ENCODE data around the gene ARHGAP21.
"Not testable (repeated sequence)": the region's sequence is repeated elsewhere in the genome, so short reads cannot be mapped to it uniquely, and the experiment has no call there.

ARHGAP21 gene

GRCh38 chr10:24680647-24681524 lies 42.8 kb downstream of the ARHGAP21 start:
- no peak for DNase-seq

GRCh38 chr10:24678757-24679156 lies 44.9 kb downstream of the ARHGAP21 start:
- no peak for DNase-seq

- no peak for DNase-seq
Measured at GRCh38 chr10:24674892-24675632, 48.6 kb downstream of the ARHGAP21 start.

- no peak for DNase-seq
Measured at GRCh38 chr10:24670964-24671670, 52.6 kb downstream of the ARHGAP21 start.

- DNase-seq = no peak
Measured at GRCh38 chr10:24669285-24669852, 54.3 kb downstream of the ARHGAP21 start.

- DNase-seq = no peak
Measured at GRCh38 chr10:24668247-24668646, 55.4 kb downstream of the ARHGAP21 start.

- no peak for DNase-seq
Measured at GRCh38 chr10:24664991-24665390, 58.7 kb downstream of the ARHGAP21 start.

GRCh38 chr10:24661376-24661775 lies 62.3 kb downstream of the ARHGAP21 start:
- DNase-seq = no peak

- not testable (repeated sequence) for DNase-seq
Measured at GRCh38 chr10:24658319-24658718, 65.4 kb downstream of the ARHGAP21 start.

GRCh38 chr10:24656326-24656725 lies 67.4 kb downstream of the ARHGAP21 start:
- not testable (repeated sequence) for DNase-seq

GRCh38 chr10:24652381-24652957 lies 71.2 kb downstream of the ARHGAP21 start:
- DNase-seq = no peak

- DNase-seq = no peak
Measured at GRCh38 chr10:24651923-24652322, 71.8 kb downstream of the ARHGAP21 start.

GRCh38 chr10:24650669-24651391 lies 72.9 kb downstream of the ARHGAP21 start:
- DNase-seq = no peak

GRCh38 chr10:24645784-24646183 lies 77.9 kb downstream of the ARHGAP21 start:
- DNase-seq = no peak

- no peak for DNase-seq
Measured at GRCh38 chr10:24645022-24645421, 78.7 kb downstream of the ARHGAP21 start.

GRCh38 chr10:24643679-24644209 lies 79.9 kb downstream of the ARHGAP21 start:
- no peak for DNase-seq

- DNase-seq = peak; percentile 58
Measured at GRCh38 chr10:24642921-24643678, 80.6 kb downstream of the ARHGAP21 start.

GRCh38 chr10:24639124-24639523 lies 84.6 kb downstream of the ARHGAP21 start:
- DNase-seq = no peak

GRCh38 chr10:24625778-24626177 lies 97.9 kb downstream of the ARHGAP21 start:
- DNase-seq = no peak

GRCh38 chr10:24623383-24623782 lies 100.3 kb downstream of the ARHGAP21 start:
- no peak for DNase-seq

GRCh38 chr10:24622781-24623301 lies 100.8 kb downstream of the ARHGAP21 start:
- DNase-seq = no peak
